Activated naive CD4-positive, alpha-beta T cell treated with anti-CD3 and anti-CD28 coated beads, Interleukin-2, amount 50 U/mL, for 24 hours (primary cell): ENCODE measurements around the gene UQCR11.
A peak's percentile ranks its signal among the peaks of the same experiment; 100 is the strongest.

Experiments used
- H3K27ac Mint-ChIP-seq: one replicate; pipeline ENCODE4 v1.8.0; 2021; ENCODE audit warnings: mild to moderate bottlenecking, mixed read lengths
- H3K27me3 Mint-ChIP-seq: one replicate; pipeline ENCODE4 v1.8.0; 2021; ENCODE audit warnings: mixed read lengths
- H3K36me3 Mint-ChIP-seq: one replicate; pipeline ENCODE4 v1.8.0; 2021; ENCODE audit warnings: mixed read lengths
- H3K4me1 Mint-ChIP-seq: one replicate; pipeline ENCODE4 v1.8.0; 2021; ENCODE audit warnings: mixed read lengths
- H3K4me3 Mint-ChIP-seq: one replicate; pipeline ENCODE4 v1.8.0; 2021; ENCODE audit warnings: mild to moderate bottlenecking, mixed read lengths
- H3K9me3 Mint-ChIP-seq: one replicate; pipeline ENCODE4 v1.8.0; 2021; ENCODE audit warnings: mixed read lengths

The UQCR11 gene

GRCh38 chr19:1612114-1613086, 7.1 kb upstream of the UQCR11 start:
- Mint-ChIP-seq H3K27me3 (no peaks in the 10 kb centered on the region), H3K4me3 (no peak overlapping the region), H3K36me3 (peaks cover 6% of the 10 kb centered on the region), H3K9me3 (no peaks in the 10 kb centered on the region), H3K4me1 (peaks cover 38% of the 10 kb centered on the region), H3K27ac (no peak overlapping the region)

- Mint-ChIP-seq H3K4me3 (no peak overlapping the region), H3K4me1 (peaks cover 34% of the 10 kb centered on the region), H3K27ac (peak overlapping the region; percentile 51), H3K27me3 (no peaks in the 10 kb centered on the region), H3K36me3 (peaks cover 6% of the 10 kb centered on the region), H3K9me3 (no peaks in the 10 kb centered on the region)
Measured at GRCh38 chr19:1611353-1611752, 6.1 kb upstream of the UQCR11 start.

GRCh38 chr19:1610579-1610978, 5.3 kb upstream of the UQCR11 start:
- Mint-ChIP-seq H3K4me1 (peaks cover 34% of the 10 kb centered on the region), H3K36me3 (peaks cover 3% of the 10 kb centered on the region), H3K27me3 (no peaks in the 10 kb centered on the region), H3K4me3 (no peak overlapping the region), H3K27ac (no peak overlapping the region), H3K9me3 (no peaks in the 10 kb centered on the region)

GRCh38 chr19:1609680-1610474, 4.6 kb upstream of the UQCR11 start:
- Mint-ChIP-seq H3K27me3 (no peaks in the 10 kb centered on the region), H3K27ac (no peak overlapping the region), H3K4me3 (no peak overlapping the region), H3K4me1 (peaks cover 34% of the 10 kb centered on the region), H3K9me3 (no peaks in the 10 kb centered on the region), H3K36me3 (peaks cover under 1% of the 10 kb centered on the region)

GRCh38 chr19:1609103-1609396, 3.8 kb upstream of the UQCR11 start:
- Mint-ChIP-seq H3K27ac (peak overlapping the region; percentile 46), H3K27me3 (no peaks in the 10 kb centered on the region), H3K4me1 (peaks cover 37% of the 10 kb centered on the region), H3K9me3 (no peaks in the 10 kb centered on the region), H3K36me3 (no peaks in the 10 kb centered on the region), H3K4me3 (no peak overlapping the region)

- Mint-ChIP-seq H3K36me3 (no peaks in the 10 kb centered on the region), H3K4me3 (peak overlapping the region; percentile 73), H3K27me3 (no peaks in the 10 kb centered on the region), H3K9me3 (no peaks in the 10 kb centered on the region), H3K27ac (peak overlapping the region; percentile 55), H3K4me1 (peaks cover 37% of the 10 kb centered on the region)
Measured at GRCh38 chr19:1608359-1609102, 3.3 kb upstream of the UQCR11 start.

GRCh38 chr19:1606138-1606651, 933 bp upstream of the UQCR11 start:
- H3K27me3 Mint-ChIP-seq = no peaks in the 10 kb centered on the region
- H3K36me3 Mint-ChIP-seq = peaks cover 2% of the 10 kb centered on the region
- H3K27ac Mint-ChIP-seq = peak overlapping the region; percentile 100
- H3K4me1 Mint-ChIP-seq = peaks cover 46% of the 10 kb centered on the region
- peak overlapping the region; percentile 99 for H3K4me3 Mint-ChIP-seq
- H3K9me3 Mint-ChIP-seq = no peaks in the 10 kb centered on the region

GRCh38 chr19:1602091-1602707, 3.1 kb downstream of the UQCR11 start:
- no peak overlapping the region for H3K27ac Mint-ChIP-seq
- H3K4me3 Mint-ChIP-seq = no peak overlapping the region
- peaks cover 20% of the 10 kb centered on the region for H3K4me1 Mint-ChIP-seq
- H3K36me3 Mint-ChIP-seq = peaks cover 5% of the 10 kb centered on the region
- H3K9me3 Mint-ChIP-seq = no peaks in the 10 kb centered on the region
- no peaks in the 10 kb centered on the region for H3K27me3 Mint-ChIP-seq

- Mint-ChIP-seq H3K27ac (no peak overlapping the region), H3K36me3 (peaks cover 5% of the 10 kb centered on the region), H3K27me3 (no peaks in the 10 kb centered on the region), H3K9me3 (no peaks in the 10 kb centered on the region), H3K4me1 (peaks cover 15% of the 10 kb centered on the region), H3K4me3 (peak overlapping the region; percentile 42)
Measured at GRCh38 chr19:1601613-1602064, 3.6 kb downstream of the UQCR11 start.

- Mint-ChIP-seq H3K27me3 (no peaks in the 10 kb centered on the region), H3K4me3 (no peak overlapping the region), H3K4me1 (peaks cover 12% of the 10 kb centered on the region), H3K36me3 (peaks cover 5% of the 10 kb centered on the region), H3K27ac (no peak overlapping the region), H3K9me3 (no peaks in the 10 kb centered on the region)
Measured at GRCh38 chr19:1599460-1599846, 5.8 kb downstream of the UQCR11 start.

GRCh38 chr19:1598777-1599459, 6.3 kb downstream of the UQCR11 start:
- peaks cover 5% of the 10 kb centered on the region for H3K36me3 Mint-ChIP-seq
- H3K4me3 Mint-ChIP-seq = no peak overlapping the region
- H3K27ac Mint-ChIP-seq = no peak overlapping the region
- H3K27me3 Mint-ChIP-seq = no peaks in the 10 kb centered on the region
- peaks cover 11% of the 10 kb centered on the region for H3K4me1 Mint-ChIP-seq
- H3K9me3 Mint-ChIP-seq = no peaks in the 10 kb centered on the region

- Mint-ChIP-seq H3K9me3 (no peaks in the 10 kb centered on the region), H3K36me3 (peaks cover 7% of the 10 kb centered on the region), H3K4me3 (peak overlapping the region; percentile 86), H3K27me3 (no peaks in the 10 kb centered on the region), H3K27ac (no peak overlapping the region), H3K4me1 (peaks cover 12% of the 10 kb centered on the region)
Measured at GRCh38 chr19:1593501-1593772, 11.8 kb downstream of the UQCR11 start.

- H3K36me3 Mint-ChIP-seq = peaks cover 7% of the 10 kb centered on the region
- H3K27me3 Mint-ChIP-seq = no peaks in the 10 kb centered on the region
- peak within 1 kb of the TSS; percentile 94 for H3K4me3 Mint-ChIP-seq
- H3K27ac Mint-ChIP-seq = peak within 1 kb of the TSS; percentile 93
- no peaks in the 10 kb centered on the region for H3K9me3 Mint-ChIP-seq
- peaks cover 12% of the 10 kb centered on the region for H3K4me1 Mint-ChIP-seq
Measured at GRCh38 chr19:1592755-1593500, 12.3 kb downstream of the UQCR11 start, which contains the start of gene MBD3. Gene MBD3 (minus strand): TSS chr19:1592865. CDS start chr19:1592631, 234 bp downstream.
